ENCODE results near the gene DNAJC12.
"Not testable (repeated sequence)": the region's sequence is repeated elsewhere in the genome, so short reads cannot be mapped to it uniquely, and the experiment has no call there.

Gene DNAJC12

DNA sequence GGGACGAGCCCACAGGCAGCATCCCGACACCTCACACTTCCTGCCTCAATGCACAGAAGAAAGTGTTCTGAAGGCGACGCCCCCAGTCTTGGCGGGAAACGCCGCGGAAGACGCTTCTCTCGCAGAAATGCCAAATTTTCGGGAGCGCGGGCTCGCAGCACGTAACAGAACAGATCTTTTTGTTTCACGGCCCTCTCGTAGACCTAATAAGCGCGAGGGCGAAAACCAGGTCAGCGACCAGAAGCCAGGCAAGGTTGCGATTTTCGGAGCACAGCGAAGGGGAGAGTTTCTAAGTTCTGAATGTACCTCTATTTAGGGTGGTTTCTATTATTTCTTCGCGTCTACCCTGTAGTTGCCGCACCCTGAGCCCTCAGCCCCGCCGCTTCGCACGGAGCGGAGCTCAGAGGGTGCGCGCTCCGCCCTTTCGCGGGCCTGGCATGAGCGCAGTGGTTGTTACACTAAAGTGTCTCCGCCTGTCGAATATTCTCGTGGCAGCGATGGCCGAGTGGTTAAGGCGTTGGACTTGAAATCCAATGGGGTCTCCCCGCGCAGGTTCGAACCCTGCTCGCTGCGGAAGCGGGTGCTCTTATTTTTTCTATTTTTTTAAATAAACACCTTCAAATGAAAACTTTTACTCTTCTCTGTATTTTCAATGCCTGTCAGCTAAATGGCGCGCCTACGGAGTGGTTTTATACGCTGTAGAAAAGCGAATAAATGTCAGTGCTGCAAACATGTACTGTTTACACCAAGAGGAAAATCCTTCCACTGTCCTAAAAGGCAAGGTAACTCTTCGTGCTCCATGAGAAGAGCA lies 73.8 kb downstream of the DNAJC12 start:
- DNase-seq (ENCODE audit: low read depth in 3 of 3) = peak; percentile 93 to 97 (median 94)

DNA sequence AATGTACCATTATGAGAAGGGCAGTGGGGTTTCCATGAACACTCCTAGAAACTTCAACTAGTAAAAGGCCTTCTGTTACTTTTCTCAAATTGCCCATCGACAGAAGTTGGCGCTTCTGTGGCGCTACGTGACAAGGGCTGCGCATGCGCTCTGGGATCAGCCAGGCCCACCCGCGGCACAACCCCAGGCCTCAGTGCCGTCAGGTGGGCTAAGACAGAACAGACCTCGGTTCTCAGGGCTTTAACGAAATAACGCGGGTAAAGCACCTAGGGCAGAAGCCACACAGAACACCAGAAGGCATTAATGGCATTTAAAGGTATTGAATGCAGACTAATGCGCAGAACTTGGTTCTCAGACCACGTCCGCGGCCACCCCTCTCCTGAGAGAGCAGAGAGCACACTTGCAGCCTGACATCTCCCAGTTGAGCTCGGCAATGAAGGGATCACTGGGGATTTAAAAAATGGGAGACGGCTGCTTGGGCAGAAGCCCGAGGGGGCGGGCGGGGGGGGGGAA lies 74.4 kb downstream of the DNAJC12 start:
- peak; percentile 69 to 76 (median 72) for DNase-seq (ENCODE audit: low read depth in 3 of 3)

DNA sequence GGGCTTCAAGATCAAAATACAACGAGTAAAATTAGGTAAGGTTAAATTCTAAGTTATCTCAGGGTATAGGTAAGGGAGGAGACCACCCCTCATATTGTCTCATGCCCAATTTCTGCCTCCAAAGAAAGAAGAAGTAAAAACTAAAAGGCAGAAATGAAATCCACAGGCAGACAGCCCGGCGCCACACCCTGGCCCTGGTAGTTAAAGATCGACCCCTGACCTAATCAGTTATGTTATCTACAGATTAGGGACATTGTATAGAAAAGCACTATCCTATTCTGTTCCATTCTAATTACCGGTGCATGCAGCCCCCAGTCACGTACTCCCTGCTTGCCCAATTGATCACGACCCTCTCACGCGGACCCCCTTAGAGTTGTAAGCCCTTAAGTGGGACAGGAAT lies 75.4 kb downstream of the DNAJC12 start:
- not testable (repeated sequence) for DNase-seq (ENCODE audit: low read depth in 3 of 3)

DNA sequence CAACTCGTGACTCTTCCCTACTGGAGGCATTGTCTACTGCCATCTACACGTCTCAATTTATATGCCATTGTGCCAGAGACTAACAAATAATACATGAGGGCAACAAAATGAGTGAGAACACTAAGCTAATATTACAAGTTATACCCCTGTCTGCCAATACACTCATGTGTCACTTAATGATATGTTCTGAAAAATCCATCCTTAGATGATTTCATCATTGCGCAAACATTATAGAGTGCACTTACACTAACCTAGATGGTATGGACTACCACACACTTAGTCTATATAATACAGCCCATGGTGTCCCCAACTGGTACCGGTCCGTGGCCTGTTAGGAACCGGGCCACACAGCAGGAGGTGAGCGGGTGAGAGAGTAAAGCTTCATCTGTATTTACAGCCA lies 77.7 kb downstream of the DNAJC12 start:
- DNase-seq (ENCODE audit: low read depth in 3 of 3) = no peak

All from stimulated activated CD4-positive, alpha-beta T cell treated with anti-CD3 and anti-CD28 coated beads, TNF-alpha, amount 100 ng/mL, for 4 hours (primary cell).